Sigmoid colon (tissue), 7 donors: ENCODE results near the gene PARD3. TPM values are rescaled to one million over a fixed set of nuclear protein-coding genes. Genes with fewer than 3 reads are reported as not detected.
A peak's percentile ranks its signal among the peaks of the same experiment; 100 is the strongest.

Experiments
- DNase-seq: peaks from one replicate; pipeline ENCODE4 v3.0.0-alpha.2; 2019
- H3K27ac ChIP-seq, 4 donors: fragments of 200-600 bp; sonication (generic); one replicate each; pipeline ENCODE4 v1.5.1; 2016 to 2019; ENCODE audit warnings: mild to moderate bottlenecking in 1 of 4
- H3K27me3 ChIP-seq, 3 donors: fragments of 200-600 bp; sonication (generic); one replicate each; pipeline ENCODE4 v1.5.1; 2019; ENCODE audit warnings: mild to moderate bottlenecking in 1 of 3
- H3K36me3 ChIP-seq, 4 donors: fragments of 200-600 bp; sonication (generic); one replicate each; pipeline ENCODE4 v1.5.1; 2016 to 2019
- H3K4me1 ChIP-seq, 4 donors: fragments of 200-600 bp; sonication (generic); one replicate each; pipeline ENCODE4 v1.5.1; 2017 to 2019
- H3K4me3 ChIP-seq, 4 donors: fragments of 200-600 bp; sonication (generic); one replicate each; pipeline ENCODE4 v1.5.1; 2017 to 2019; ENCODE audit warnings: mild to moderate bottlenecking in 2 of 4, moderate library complexity in 1 of 4
- H3K9me3 ChIP-seq, 4 donors: fragments of 200-600 bp in 3 of 4; sonication (generic) in 3 of 4; one replicate each; pipeline versions ENCODE4 v1.5.1 to v1.6.1; 2013 to 2019
- EP300 ChIP-seq, 4 donors: sonication (generic); formaldehyde crosslinking; IDR thresholded peaks; one replicate each; pipeline ENCODE4 v1.6.1; 2017; ENCODE audit warnings: antibody characterized with exemption in 4 of 4
- POLR2A ChIP-seq, 2 donors: fragments of 450-650 bp; IDR thresholded peaks; one replicate each; pipeline ENCODE4 v1.6.1; 2016; ENCODE audit warnings: antibody characterized with exemption in 2 of 2, mild to moderate bottlenecking in 2 of 2, moderate library complexity in 2 of 2
- POLR2AphosphoS5 ChIP-seq, 4 donors: sonication (generic); formaldehyde crosslinking; IDR thresholded peaks; one replicate each; pipeline ENCODE4 v1.6.1; 2017; ENCODE audit warnings: antibody characterized with exemption in 4 of 4
- WGBS, 2 donors: extraction: QIAGEN DNeasy Blood & Tissue Kit; methylation state at CpG; one replicate each; pipeline ENCODE4 v1.1.7; 2013; 5-methylcytosine and 5-hydroxymethylcytosine counted together
- intact Hi-C: fragments of 100-400 bp; cut with DNase I; formaldehyde crosslinking; loops from one replicate; pipeline ENCODE4 v1.15.1; 2023
- polyA plus RNA-seq, 3 donors: library from polyadenylated mRNA; stranded (reverse); fragments of 200-250 nt; gene quantifications; one replicate each; pipeline ENCODE4 v1.2.3, GENCODE V29; 2013
- total RNA-seq, 4 donors: library from RNA; depleted of rRNA; stranded (reverse); fragments of >200 nt; gene quantifications; one replicate each; pipeline ENCODE4 v1.1.0, GENCODE V29; 2016
- TF ChIP-seq, protein P1 (sequence below), 4 experiments: fragments of 450-650 bp in 3 of 4; fragments of 200-600 bp in 1 of 4; IDR thresholded peaks; one replicate each; pipeline ENCODE4 v1.5.1; 2016 to 2019; ENCODE audit warnings: antibody characterized with exemption in 4 of 4, mild to moderate bottlenecking in 3 of 4, moderate library complexity in 2 of 4
- donor health status: healthy with polysubstance abuse.
- donor health status: Bipolar disorder and iron deficiency.
- donor health status: healthy.

Gene PARD3
- total and polyA plus RNA-seq, 7 donors: 17.5 to 96.4 (median 75.9) TPM

DNA sequence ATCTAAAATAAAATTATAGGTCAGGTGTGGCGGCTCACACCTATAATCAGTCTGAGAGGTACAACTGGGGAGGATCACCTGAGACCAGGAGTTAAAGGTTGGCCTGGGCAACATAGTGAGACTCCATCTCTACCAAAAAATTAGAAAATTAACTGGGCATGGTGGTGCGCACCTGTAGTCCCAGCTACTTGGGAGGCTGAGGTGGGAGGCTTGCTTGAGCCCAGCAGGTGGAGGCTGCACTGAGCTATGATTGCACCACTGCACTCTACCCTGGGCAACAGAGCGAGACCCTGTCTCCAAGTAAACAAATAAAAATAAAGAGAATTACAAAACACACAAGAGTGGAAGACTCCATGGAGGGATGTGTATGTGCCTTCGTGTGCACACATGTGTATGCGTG is 171.5 kb downstream of the PARD3 start:
- DNase-seq: no peak
- no peaks in the 10 kb centered on the region for H3K36me3 ChIP-seq
- H3K27me3 ChIP-seq: no peaks in the 10 kb centered on the region
- intact Hi-C loops: no loop called here
- no peak overlapping the region for H3K27ac ChIP-seq
- no peak overlapping the region for H3K4me3 ChIP-seq
- 89 to 98% methylated on average over 5 of the region's 5 CpGs for WGBS, 2 donors
- no peaks in the 10 kb centered on the region for H3K9me3 ChIP-seq
- TF ChIP-seq POLR2A (IDR thresholded peaks at IDR 0.05): no peak
- no peak for TF ChIP-seq POLR2AphosphoS5 (IDR thresholded peaks at IDR 0.05)
- TF ChIP-seq, protein P1, sequence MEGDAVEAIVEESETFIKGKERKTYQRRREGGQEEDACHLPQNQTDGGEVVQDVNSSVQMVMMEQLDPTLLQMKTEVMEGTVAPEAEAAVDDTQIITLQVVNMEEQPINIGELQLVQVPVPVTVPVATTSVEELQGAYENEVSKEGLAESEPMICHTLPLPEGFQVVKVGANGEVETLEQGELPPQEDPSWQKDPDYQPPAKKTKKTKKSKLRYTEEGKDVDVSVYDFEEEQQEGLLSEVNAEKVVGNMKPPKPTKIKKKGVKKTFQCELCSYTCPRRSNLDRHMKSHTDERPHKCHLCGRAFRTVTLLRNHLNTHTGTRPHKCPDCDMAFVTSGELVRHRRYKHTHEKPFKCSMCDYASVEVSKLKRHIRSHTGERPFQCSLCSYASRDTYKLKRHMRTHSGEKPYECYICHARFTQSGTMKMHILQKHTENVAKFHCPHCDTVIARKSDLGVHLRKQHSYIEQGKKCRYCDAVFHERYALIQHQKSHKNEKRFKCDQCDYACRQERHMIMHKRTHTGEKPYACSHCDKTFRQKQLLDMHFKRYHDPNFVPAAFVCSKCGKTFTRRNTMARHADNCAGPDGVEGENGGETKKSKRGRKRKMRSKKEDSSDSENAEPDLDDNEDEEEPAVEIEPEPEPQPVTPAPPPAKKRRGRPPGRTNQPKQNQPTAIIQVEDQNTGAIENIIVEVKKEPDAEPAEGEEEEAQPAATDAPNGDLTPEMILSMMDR (IDR thresholded peaks at IDR 0.05): no peak
- no peak for TF ChIP-seq EP300 (IDR thresholded peaks at IDR 0.05)
- H3K4me1 ChIP-seq: peaks cover 0 to 30% (median 2%) of the 10 kb centered on the region in 4 donors

- Histone ChIP-seq H3K36me3 (no peaks in the 10 kb centered on the region), H3K27me3 (no peaks in the 10 kb centered on the region), H3K4me1 (peaks cover 0 to 30% (median 16%) of the 10 kb centered on the region in 4 donors), H3K27ac (no peak overlapping the region), H3K4me3 (no peak overlapping the region), H3K9me3 (no peaks in the 10 kb centered on the region)
- no peak for DNase-seq
- 91 to 92% methylated on average over 12 of the region's 12 CpGs for WGBS, 2 donors
- intact Hi-C loops: no loop called here
- TF ChIP-seq POLR2AphosphoS5 (IDR thresholded peaks at IDR 0.05) (no peak), EP300 (IDR thresholded peaks at IDR 0.05) (no peak), POLR2A (IDR thresholded peaks at IDR 0.05) (no peak)
- TF ChIP-seq, protein P1 (IDR thresholded peaks at IDR 0.05): no peak
These were observed 173.1 kb downstream of the PARD3 start for GRCh38 chr10:34641913-34642558.

DNA sequence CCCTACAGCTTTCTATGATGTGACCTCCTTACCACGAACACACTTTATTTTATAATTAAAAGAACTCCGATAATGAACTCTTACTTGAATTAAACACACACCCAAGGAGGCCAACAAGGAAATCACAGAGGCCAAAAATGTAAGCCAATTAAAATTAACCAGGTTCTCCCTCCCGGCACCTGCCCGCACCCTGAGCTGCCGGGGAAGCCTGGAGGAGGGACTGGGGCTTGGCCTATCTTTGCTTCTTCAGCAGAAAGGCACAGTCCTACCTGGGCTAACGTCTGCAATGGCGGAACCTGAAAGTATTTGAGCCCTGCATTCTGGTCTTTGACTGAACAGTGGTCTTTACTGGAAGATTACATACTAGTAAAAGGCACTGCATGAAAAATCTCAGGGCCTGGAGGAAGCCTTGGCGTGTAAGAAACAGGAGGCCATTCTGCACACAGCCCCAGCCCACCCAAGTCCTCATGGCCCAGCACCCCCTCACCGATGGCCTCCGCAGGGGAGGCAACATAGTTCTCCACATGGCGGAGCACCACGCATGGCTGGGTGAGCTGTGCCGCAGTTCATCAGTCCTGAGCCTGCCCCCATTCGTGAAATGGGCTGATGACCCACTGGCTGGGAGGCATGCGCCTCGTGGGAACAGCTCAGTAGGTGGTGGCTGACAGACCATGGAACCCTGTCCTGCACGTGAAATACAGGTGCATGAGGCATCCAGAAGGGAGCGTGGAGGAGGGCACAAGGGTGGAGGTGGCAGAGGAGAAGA is 173.8 kb downstream of the PARD3 start:
- H3K27ac ChIP-seq: no peak overlapping the region
- no peak overlapping the region for H3K4me3 ChIP-seq
- H3K9me3 ChIP-seq: no peaks in the 10 kb centered on the region
- intact Hi-C loops: no loop called here
- H3K27me3 ChIP-seq: no peaks in the 10 kb centered on the region
- WGBS, 2 donors: 67 to 89% methylated on average over 18 of the region's 18 CpGs
- H3K4me1 ChIP-seq: peaks cover 0 to 34% (median 19%) of the 10 kb centered on the region in 4 donors
- no peaks in the 10 kb centered on the region for H3K36me3 ChIP-seq
- no peak for DNase-seq
- TF ChIP-seq, protein P1 (IDR thresholded peaks at IDR 0.05): no peak
- TF ChIP-seq EP300 (IDR thresholded peaks at IDR 0.05) (no peak), POLR2A (IDR thresholded peaks at IDR 0.05) (no peak), POLR2AphosphoS5 (IDR thresholded peaks at IDR 0.05) (no peak)

GRCh38 chr10:34638406-34639054 is 176.6 kb downstream of the PARD3 start:
- Histone ChIP-seq H3K9me3 (no peaks in the 10 kb centered on the region), H3K27ac (peak overlapping the region in 2 of 4 donors; percentile 34 to 40), H3K4me1 (peaks cover 0 to 55% (median 26%) of the 10 kb centered on the region in 4 donors), H3K36me3 (no peaks in the 10 kb centered on the region), H3K27me3 (no peaks in the 10 kb centered on the region), H3K4me3 (no peak overlapping the region)
- DNase-seq: peak; percentile 95
- WGBS, 2 donors: 30 to 35% methylated on average over 4 of the region's 4 CpGs
- TF ChIP-seq EP300 (IDR thresholded peaks at IDR 0.05) (no peak), POLR2A (IDR thresholded peaks at IDR 0.05) (no peak), POLR2AphosphoS5 (IDR thresholded peaks at IDR 0.05) (peak in 3 of 4 donors; percentile 19 to 56 (median 55))
- TF ChIP-seq, protein P1 (IDR thresholded peaks at IDR 0.05): peak; percentile 85 to 92 (median 88)
- intact Hi-C loops: loop anchor here (2.0 to 10.0 kb wide), 3 partner anchors 534 to 1446 kb away; no protein-coding TSS in a partner anchor
